K562 (cell line): ENCODE results near the gene ABCC9. TPM values are rescaled to one million over a fixed set of nuclear protein-coding genes. Genes with fewer than 3 reads are reported as not detected.

ENCODE experiments used
- ATAC-seq: fragments of 200-7000 bp; cut with Tn5 transposase; 3 replicates; pipeline ENCODE4 v1.9.1; 2020; ENCODE audit warnings: moderate library complexity
- BruUV-seq: library from RNA; stranded (reverse); fragments of 400-500 nt; replicated peaks from 2 replicates; lab custom pipeline; 2021; lab: Mats Ljungman, UMichigan
- CTCF ChIA-PET: fragments of 300-600 bp; formaldehyde crosslinking; extraction: SDS; loops from one replicate; lab custom pipeline; 2021; ENCODE audit warnings: low intra/inter-chr PET ratio; lab: Yijun Ruan, JAX
- POLR2A ChIA-PET: fragments of 300-600, 350-650 bp; sonication (Branson Sonifier 250); formaldehyde crosslinking; extraction: SDS; loops from one replicate; lab custom pipeline; 2021; ENCODE audit warnings: antibody characterized with exemption, inconsistent platforms; lab: Yijun Ruan, JAX
- DNase-seq, 4 experiments: peaks; one replicate each; pipeline versions ENCODE4 v3.0.0 to v3.0.0-alpha.2; 2011 to 2018; ENCODE audit warnings: low spot score in 3 of 4, mixed read lengths in 3 of 4; ENCODE audit errors: extremely low read depth in 1 of 4
- FAIRE-seq: peaks from 2 replicates; lab custom pipeline; 2011; peaks lifted over from hg19 to GRCh38; lab: Jason Lieb, UNC
- H2AFZ ChIP-seq: 2 replicates; pipeline ENCODE4 v1.6.0; 2011; ENCODE audit warnings: low read depth, low read length, control low read depth, inconsistent platforms
- H3K27ac ChIP-seq: fragments of 200-600 bp; 3 replicates; pipeline ENCODE4 v1.8.0; 2011; ENCODE audit warnings: low read depth, mild to moderate bottlenecking, control low read depth, inconsistent platforms, low read length, moderate library complexity, mixed read lengths; ENCODE audit errors: extremely low read depth
- H3K27me3 ChIP-seq, 2 experiments: fragments of 300-600 bp in 1 of 2; 2 replicates in 1 of 2; 3 replicates in 1 of 2; pipeline versions ENCODE4 v1.6.0 to v1.8.0; 2011; ENCODE audit warnings: inconsistent platforms in 2 of 2, low read length in 2 of 2, mild to moderate bottlenecking in 1 of 2, mixed read lengths in 1 of 2, moderate library complexity in 1 of 2; ENCODE audit not compliant: control insufficient read depth in 2 of 2, insufficient read depth in 2 of 2
- H3K36me3 ChIP-seq: fragments of 300-600 bp; 3 replicates; pipeline ENCODE4 v1.8.0; 2011; ENCODE audit warnings: mild to moderate bottlenecking, low read length, inconsistent platforms; ENCODE audit not compliant: control insufficient read depth, insufficient read depth
- H3K4me1 ChIP-seq, 2 experiments: fragments of 200-600 bp in 1 of 2; replicated peaks in 1 of 2; 2 replicates in 1 of 2; 3 replicates in 1 of 2; pipeline versions ENCODE4 v1.5.1 to v1.8.0; 2011; ENCODE audit warnings: inconsistent platforms in 2 of 2, low read length in 2 of 2, mild to moderate bottlenecking in 1 of 2, mixed read lengths in 1 of 2, moderate library complexity in 1 of 2; ENCODE audit not compliant: control insufficient read depth in 2 of 2, insufficient read depth in 2 of 2
- H3K4me2 ChIP-seq: 2 replicates; pipeline ENCODE4 v1.6.1; 2011; ENCODE audit warnings: low read length, control low read depth, inconsistent platforms, mixed read lengths; ENCODE audit not compliant: insufficient read depth
- H3K4me3 ChIP-seq: fragments of 200-600 bp; sonication (generic), shearing (Covaris generic); 2 replicates; pipeline ENCODE4 v1.5.1; 2016; ENCODE audit warnings: control low read depth, inconsistent platforms
- H3K79me2 ChIP-seq: fragments of 200-600 bp; 3 replicates; pipeline ENCODE4 v1.8.0; 2011; ENCODE audit warnings: low read length, inconsistent platforms; ENCODE audit not compliant: control insufficient read depth, insufficient read depth
- H3K9ac ChIP-seq, 2 experiments: 2 replicates each; pipeline versions ENCODE4 v1.6.0 to v1.6.1; 2011; ENCODE audit warnings: low read depth in 2 of 2, low read length in 2 of 2, control low read depth in 1 of 2, inconsistent platforms in 1 of 2, mild to moderate bottlenecking in 1 of 2, mixed read lengths in 1 of 2; ENCODE audit not compliant: insufficient read depth in 1 of 2
- H3K9me1 ChIP-seq: one replicate; pipeline ENCODE4 v1.6.0; 2011; ENCODE audit warnings: inconsistent platforms, mild to moderate bottlenecking, low read length, moderate library complexity; ENCODE audit not compliant: control insufficient read depth, insufficient read depth
- H3K9me3 ChIP-seq: replicated peaks from 2 replicates; pipeline ENCODE4 v1.5.1; 2011; ENCODE audit warnings: low read depth, low read length, inconsistent platforms; ENCODE audit not compliant: control insufficient read depth, insufficient read depth
- H4K20me1 ChIP-seq: replicated peaks from 2 replicates; pipeline ENCODE4 v1.6.1; 2011; ENCODE audit warnings: low read length, inconsistent platforms, mixed read lengths; ENCODE audit not compliant: control insufficient read depth, insufficient read depth
- CBFA2T3 ChIP-seq: fragments of 450-650 bp; IDR thresholded peaks from 2 replicates; pipeline ENCODE4 v1.6.1; 2017
- NUFIP1 ChIP-seq: fragments of 450-650 bp; IDR thresholded peaks from 2 replicates; pipeline ENCODE4 v1.6.1; 2018; ENCODE audit not compliant: partially characterized antibody
- RBM17 ChIP-seq: fragments of 200-400 bp; formaldehyde crosslinking; IDR thresholded peaks from 2 replicates; pipeline ENCODE4 v1.6.1; 2017; ENCODE audit warnings: low read depth, mild to moderate bottlenecking, low read length, borderline replicate concordance
- RHOXF2B ChIP-seq: fragments of 250-450 bp; sonication (Bioruptor Pico); conservative IDR thresholded peaks from 2 replicates; pipeline ENCODE4 v1.5.1; 2021
- ZNF717 ChIP-seq: fragments of 250-450 bp; sonication (Bioruptor Pico); IDR thresholded peaks from 2 replicates; pipeline ENCODE4 v1.5.0; 2021
- WGBS: fragments of 100-300 bp; shearing (Covaris generic); methylation state at CpG from one replicate; pipeline ENCODE4 v1.1.6; 2016; ENCODE audit warnings: low coverage, mixed read lengths; ENCODE audit not compliant: insufficient coverage; ENCODE audit errors: missing lambda C conversion rate; 5-methylcytosine and 5-hydroxymethylcytosine counted together
- in situ Hi-C: fragments of 300-500 bp; cut with MboI; formaldehyde crosslinking; loops from 4 replicates; pipeline ENCODE4 v1.15.0; 2018; ENCODE audit warnings: inconsistent platforms, mixed read lengths
- intact Hi-C: fragments of 100-400 bp; cut with micrococcal nuclease; formaldehyde crosslinking; loops from 2 replicates; pipeline ENCODE4 v1.14.2; 2022
- polyA plus RNA-seq, 8 experiments: library from polyadenylated mRNA; depleted of rRNA in 4 of 8; stranded (reverse) in 5 of 8; unstranded in 3 of 8; fragments of >200 nt; fragmentation: Nextera tagmentation in 2 of 8; fragmentation: Illumina TruSeq in 1 of 8; extraction: Ambion mirVana in 2 of 8; extraction: Trizol in 1 of 8; gene quantifications; 2 replicates each; pipeline versions ENCODE4 v1.2.1 to v1.2.3, GENCODE V29; 2011 to 2014; ENCODE audit warnings: inconsistent platforms in 1 of 8, missing spikeins in 1 of 8
- total RNA-seq, 7 experiments: library from RNA; depleted of rRNA in 6 of 7; stranded (reverse); fragments of >200 nt in 6 of 7; fragmentation: Illumina TruSeq in 2 of 7; extraction: Trizol in 2 of 7; gene quantifications; 2 replicates each; pipeline versions ENCODE4 v1.2.1 to v1.2.3, GENCODE V29; 2011 to 2021; ENCODE audit warnings: low replicate concordance in 1 of 7
- TF ChIP-seq, protein P1 (sequence below), 2 experiments: fragments of 450-650 bp; formaldehyde crosslinking in 1 of 2; IDR thresholded peaks; 2 replicates each; pipeline versions ENCODE4 v1.4.0 to v1.6.1; 2014 to 2020; ENCODE audit warnings: mild to moderate bottlenecking in 2 of 2, borderline replicate concordance in 1 of 2, low read depth in 1 of 2
- TF ChIP-seq, protein P2 (sequence below), 2 experiments: fragments of 250-450 bp in 1 of 2; fragments of 450-650 bp in 1 of 2; sonication (Bioruptor Pico) in 1 of 2; IDR thresholded peaks; 2 replicates each; pipeline versions ENCODE4 v1.6.1 to v1.8.0; 2016 to 2021; ENCODE audit warnings: mild to moderate bottlenecking in 2 of 2, moderate library complexity in 2 of 2, missing compliant biosample characterization in 1 of 2, missing genetic modification characterization in 1 of 2

Gene ABCC9
- total and polyA plus RNA-seq, 9 of the 15 experiments (the other 6 are each of a cell fraction or from before 2014, with no cell fraction given): 0.05 to 0.40 (median 0.18) TPM

- Histone ChIP-seq H3K9me3 (no peaks in the 10 kb centered on the region), H3K36me3 (no peaks in the 10 kb centered on the region), H3K9ac (no peak overlapping the region), H2AFZ (no peak overlapping the region), H3K27ac (no peak overlapping the region), H3K9me1 (no peaks in the 10 kb centered on the region), H3K27me3 (no peaks in the 10 kb centered on the region), H3K4me1 (no peaks in the 10 kb centered on the region), H3K79me2 (no peaks in the 10 kb centered on the region), H4K20me1 (no peaks in the 10 kb centered on the region), H3K4me3 (no peak overlapping the region), H3K4me2 (no peak overlapping the region)
- FAIRE-seq (no peak), DNase-seq (no peak), ATAC-seq (no peak)
- in situ Hi-C loops (no loop called here), intact Hi-C loops (no loop called here)
- TF ChIP-seq NUFIP1: no peak
- 0 out of 2 replicates have a peak, but pooled peaks have one; percentile 8 for TF ChIP-seq CBFA2T3
- CTCF ChIA-PET: interaction anchor here (0.6 kb wide), 1 partner anchor 287 kb away, joined by 3 read pairs; no protein-coding TSS in a partner anchor
- POLR2A ChIA-PET: interaction anchor here (1.6 kb wide), 1 partner anchor 10 kb away, joined by 5 read pairs; no protein-coding TSS in a partner anchor
- BruUV-seq: no TSS peak
Observed at GRCh38 chr12:21984375-21984774, 43.1 kb upstream of the ABCC9 start.

DNA sequence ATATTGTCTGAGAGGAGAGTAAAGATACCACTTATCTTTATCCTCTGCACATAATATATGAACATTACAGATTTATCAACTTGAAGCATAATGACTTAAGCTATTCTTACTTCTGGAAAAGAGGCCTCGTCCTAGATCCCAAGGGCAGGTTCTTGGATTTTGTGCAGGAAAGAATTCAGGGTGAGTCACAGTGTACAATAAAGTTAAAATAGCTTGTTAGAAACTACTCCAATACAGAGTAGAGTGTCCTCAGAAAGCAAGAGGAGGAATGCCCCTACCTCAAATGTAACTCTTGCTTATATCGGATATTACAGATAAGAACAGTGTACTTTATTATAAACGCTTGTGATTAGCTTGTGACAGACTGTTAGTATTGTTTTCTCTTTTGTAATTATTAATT lies 41.9 kb upstream of the ABCC9 start:
- H3K9me3 ChIP-seq: no peaks in the 10 kb centered on the region
- 54% methylated on average over 3 of the region's 3 CpGs for WGBS
- H3K9me1 ChIP-seq: no peaks in the 10 kb centered on the region
- no peaks in the 10 kb centered on the region for H3K4me1 ChIP-seq
- intact Hi-C loops: no loop called here
- no peak for DNase-seq
- no peak for ATAC-seq
- no peak overlapping the region for H3K4me3 ChIP-seq
- ChIA-PET CTCF (no interaction called here), POLR2A (interaction anchor here (1.6 kb wide), 1 partner anchor 9 kb away, joined by 5 read pairs; no protein-coding TSS in a partner anchor)
- no peak overlapping the region for H3K27ac ChIP-seq
- no peaks in the 10 kb centered on the region for H3K79me2 ChIP-seq
- H4K20me1 ChIP-seq: no peaks in the 10 kb centered on the region
- no peak overlapping the region for H3K4me2 ChIP-seq
- no TSS peak for BruUV-seq
- no peaks in the 10 kb centered on the region for H3K36me3 ChIP-seq
- FAIRE-seq: no peak
- no peak overlapping the region for H2AFZ ChIP-seq
- H3K9ac ChIP-seq: no peak overlapping the region
- no peaks in the 10 kb centered on the region for H3K27me3 ChIP-seq
- in situ Hi-C loops: no loop called here
- TF ChIP-seq RBM17: no peak
- TF ChIP-seq ZNF717: no peak
- TF ChIP-seq, protein P1, sequence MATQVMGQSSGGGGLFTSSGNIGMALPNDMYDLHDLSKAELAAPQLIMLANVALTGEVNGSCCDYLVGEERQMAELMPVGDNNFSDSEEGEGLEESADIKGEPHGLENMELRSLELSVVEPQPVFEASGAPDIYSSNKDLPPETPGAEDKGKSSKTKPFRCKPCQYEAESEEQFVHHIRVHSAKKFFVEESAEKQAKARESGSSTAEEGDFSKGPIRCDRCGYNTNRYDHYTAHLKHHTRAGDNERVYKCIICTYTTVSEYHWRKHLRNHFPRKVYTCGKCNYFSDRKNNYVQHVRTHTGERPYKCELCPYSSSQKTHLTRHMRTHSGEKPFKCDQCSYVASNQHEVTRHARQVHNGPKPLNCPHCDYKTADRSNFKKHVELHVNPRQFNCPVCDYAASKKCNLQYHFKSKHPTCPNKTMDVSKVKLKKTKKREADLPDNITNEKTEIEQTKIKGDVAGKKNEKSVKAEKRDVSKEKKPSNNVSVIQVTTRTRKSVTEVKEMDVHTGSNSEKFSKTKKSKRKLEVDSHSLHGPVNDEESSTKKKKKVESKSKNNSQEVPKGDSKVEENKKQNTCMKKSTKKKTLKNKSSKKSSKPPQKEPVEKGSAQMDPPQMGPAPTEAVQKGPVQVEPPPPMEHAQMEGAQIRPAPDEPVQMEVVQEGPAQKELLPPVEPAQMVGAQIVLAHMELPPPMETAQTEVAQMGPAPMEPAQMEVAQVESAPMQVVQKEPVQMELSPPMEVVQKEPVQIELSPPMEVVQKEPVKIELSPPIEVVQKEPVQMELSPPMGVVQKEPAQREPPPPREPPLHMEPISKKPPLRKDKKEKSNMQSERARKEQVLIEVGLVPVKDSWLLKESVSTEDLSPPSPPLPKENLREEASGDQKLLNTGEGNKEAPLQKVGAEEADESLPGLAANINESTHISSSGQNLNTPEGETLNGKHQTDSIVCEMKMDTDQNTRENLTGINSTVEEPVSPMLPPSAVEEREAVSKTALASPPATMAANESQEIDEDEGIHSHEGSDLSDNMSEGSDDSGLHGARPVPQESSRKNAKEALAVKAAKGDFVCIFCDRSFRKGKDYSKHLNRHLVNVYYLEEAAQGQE (IDR thresholded peaks at IDR 0.05; ENCODE audit: borderline replicate concordance): no peak
- TF ChIP-seq, protein P1 (CRISPR knock-in tag; IDR thresholded peaks at IDR 0.05; ENCODE audit: low read depth): no peak
- TF ChIP-seq RHOXF2B (CRISPR knock-in tag): no peak
- TF ChIP-seq, protein P2, sequence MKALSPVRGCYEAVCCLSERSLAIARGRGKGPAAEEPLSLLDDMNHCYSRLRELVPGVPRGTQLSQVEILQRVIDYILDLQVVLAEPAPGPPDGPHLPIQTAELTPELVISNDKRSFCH (CRISPR knock-in tag; IDR thresholded peaks at IDR 0.05): no peak
- TF ChIP-seq, protein P2 (tag; IDR thresholded peaks at IDR 0.05): no peak
